Skin of body (tissue), 2 donors: ENCODE data around the gene CALHM6. TPM values are rescaled to one million over a fixed set of nuclear protein-coding genes. Genes with fewer than 3 reads are reported as not detected.

Source experiments
- DNase-seq: peaks from one replicate; lab custom pipeline; 2025; lab: John Stamatoyannopoulos, UW
- total RNA-seq: library from RNA; depleted of rRNA; stranded (reverse); fragments of >200 nt; gene quantifications from one replicate; pipeline ENCODE4 v1.2.3, GENCODE V29; 2014

Gene CALHM6
- total RNA-seq, 1 donor from 2014 or later, result 3.4 TPM

GRCh38 chr6:116445102-116445501 lies 16.1 kb upstream of the CALHM6 start:
- DNase-seq, result no peak

- no peak for DNase-seq
Measured at GRCh38 chr6:116446399-116446798, 14.8 kb upstream of the CALHM6 start.

- no peak for DNase-seq
Measured at GRCh38 chr6:116447052-116447451, 14.1 kb upstream of the CALHM6 start.

- DNase-seq, result no peak
Measured at GRCh38 chr6:116447496-116448011, 13.6 kb upstream of the CALHM6 start.

- no peak for DNase-seq
Measured at GRCh38 chr6:116449565-116449964, 11.6 kb upstream of the CALHM6 start.

GRCh38 chr6:116450185-116450710 lies 10.9 kb upstream of the CALHM6 start:
- DNase-seq, result no peak

GRCh38 chr6:116450769-116451740 lies 10.1 kb upstream of the CALHM6 start:
- DNase-seq, result no peak

GRCh38 chr6:116451916-116452315 lies 9.3 kb upstream of the CALHM6 start:
- DNase-seq, result no peak

GRCh38 chr6:116452531-116452930 lies 8.6 kb upstream of the CALHM6 start:
- no peak for DNase-seq

- DNase-seq, result no peak
Measured at GRCh38 chr6:116456106-116456505, 5.1 kb upstream of the CALHM6 start.

GRCh38 chr6:116456927-116457326 lies 4.2 kb upstream of the CALHM6 start:
- DNase-seq, result no peak

- no peak for DNase-seq
Measured at GRCh38 chr6:116458264-116458663, 2.9 kb upstream of the CALHM6 start.

GRCh38 chr6:116459927-116460326 lies 1.2 kb upstream of the CALHM6 start:
- no peak for DNase-seq

GRCh38 chr6:116461932-116462885 lies 1.0 kb downstream of the CALHM6 start:
- DNase-seq, result peak; percentile 18

- DNase-seq, result no peak
Measured at GRCh38 chr6:116463301-116463700, 2.1 kb downstream of the CALHM6 start.

GRCh38 chr6:116465246-116465645 lies 4.1 kb downstream of the CALHM6 start:
- DNase-seq, result peak; percentile 35

- no peak for DNase-seq
Measured at GRCh38 chr6:116467096-116467495, 5.9 kb downstream of the CALHM6 start.

- no peak for DNase-seq
Measured at GRCh38 chr6:116467514-116467913, 6.3 kb downstream of the CALHM6 start.

- no peak for DNase-seq
Measured at GRCh38 chr6:116468293-116468692, 7.1 kb downstream of the CALHM6 start.

GRCh38 chr6:116471531-116471930 lies 10.4 kb downstream of the CALHM6 start:
- no peak for DNase-seq

GRCh38 chr6:116472706-116473105 lies 11.5 kb downstream of the CALHM6 start:
- no peak for DNase-seq
